Bronchial epithelial cell (primary cell): ENCODE results near the gene RAB11B. TPM values are rescaled to one million over a fixed set of nuclear protein-coding genes. Genes with fewer than 3 reads are reported as not detected.
"Not testable (repeated sequence)": the region's sequence is repeated elsewhere in the genome, so short reads cannot be mapped to it uniquely, and the experiment has no call there.

ENCODE experiments used
- DNase-seq: peaks from one replicate; pipeline ENCODE4 v3.0.0-alpha.2; 2010; ENCODE audit warnings: low read depth
- FAIRE-seq: peaks from 2 replicates; lab custom pipeline; 2011; peaks lifted over from hg19 to GRCh38; lab: Jason Lieb, UNC
- H3K27me3 ChIP-seq: 2 replicates; pipeline ENCODE4 v1.5.1; 2011; ENCODE audit warnings: low read length; ENCODE audit not compliant: control insufficient read depth, insufficient read depth
- H3K36me3 ChIP-seq: 2 replicates; pipeline ENCODE4 v1.5.1; 2011; ENCODE audit warnings: low read length; ENCODE audit not compliant: control insufficient read depth, insufficient read depth
- H3K4me3 ChIP-seq: 2 replicates; pipeline ENCODE4 v1.5.1; 2011; ENCODE audit warnings: mild to moderate bottlenecking, low read depth, low read length, control low read depth
- total RNA-seq: library from RNA; depleted of rRNA; stranded (reverse); fragments of >200 nt; gene quantifications from 2 replicates; pipeline ENCODE4 v1.2.1, GENCODE V29; 2014
- TF ChIP-seq, protein P1 (sequence below): IDR thresholded peaks from 2 replicates; pipeline ENCODE4 v1.5.1; 2011; ENCODE audit warnings: mild to moderate bottlenecking, moderate library complexity, low read length, control low read depth, inconsistent platforms; ENCODE audit not compliant: insufficient read depth, severe bottlenecking

Gene RAB11B
- total RNA-seq, 1 donor from 2014 or later = 21.1 TPM

- peaks cover 4% of the 10 kb centered on the region for H3K36me3 ChIP-seq
- no peak for FAIRE-seq
- no peaks in the 10 kb centered on the region for H3K27me3 ChIP-seq
- no peak for DNase-seq
- TF ChIP-seq, protein P1, sequence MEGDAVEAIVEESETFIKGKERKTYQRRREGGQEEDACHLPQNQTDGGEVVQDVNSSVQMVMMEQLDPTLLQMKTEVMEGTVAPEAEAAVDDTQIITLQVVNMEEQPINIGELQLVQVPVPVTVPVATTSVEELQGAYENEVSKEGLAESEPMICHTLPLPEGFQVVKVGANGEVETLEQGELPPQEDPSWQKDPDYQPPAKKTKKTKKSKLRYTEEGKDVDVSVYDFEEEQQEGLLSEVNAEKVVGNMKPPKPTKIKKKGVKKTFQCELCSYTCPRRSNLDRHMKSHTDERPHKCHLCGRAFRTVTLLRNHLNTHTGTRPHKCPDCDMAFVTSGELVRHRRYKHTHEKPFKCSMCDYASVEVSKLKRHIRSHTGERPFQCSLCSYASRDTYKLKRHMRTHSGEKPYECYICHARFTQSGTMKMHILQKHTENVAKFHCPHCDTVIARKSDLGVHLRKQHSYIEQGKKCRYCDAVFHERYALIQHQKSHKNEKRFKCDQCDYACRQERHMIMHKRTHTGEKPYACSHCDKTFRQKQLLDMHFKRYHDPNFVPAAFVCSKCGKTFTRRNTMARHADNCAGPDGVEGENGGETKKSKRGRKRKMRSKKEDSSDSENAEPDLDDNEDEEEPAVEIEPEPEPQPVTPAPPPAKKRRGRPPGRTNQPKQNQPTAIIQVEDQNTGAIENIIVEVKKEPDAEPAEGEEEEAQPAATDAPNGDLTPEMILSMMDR = no peak
- no peak overlapping the region for H3K4me3 ChIP-seq
Measured at GRCh38 chr19:8370176-8371010, 19.8 kb upstream of the RAB11B start.

GRCh38 chr19:8371011-8371804 lies 19.0 kb upstream of the RAB11B start:
- no peak overlapping the region for H3K4me3 ChIP-seq
- no peaks in the 10 kb centered on the region for H3K27me3 ChIP-seq
- FAIRE-seq (no peak), DNase-seq (no peak)
- H3K36me3 ChIP-seq = peaks cover 4% of the 10 kb centered on the region
- TF ChIP-seq, protein P1 = no peak

DNA sequence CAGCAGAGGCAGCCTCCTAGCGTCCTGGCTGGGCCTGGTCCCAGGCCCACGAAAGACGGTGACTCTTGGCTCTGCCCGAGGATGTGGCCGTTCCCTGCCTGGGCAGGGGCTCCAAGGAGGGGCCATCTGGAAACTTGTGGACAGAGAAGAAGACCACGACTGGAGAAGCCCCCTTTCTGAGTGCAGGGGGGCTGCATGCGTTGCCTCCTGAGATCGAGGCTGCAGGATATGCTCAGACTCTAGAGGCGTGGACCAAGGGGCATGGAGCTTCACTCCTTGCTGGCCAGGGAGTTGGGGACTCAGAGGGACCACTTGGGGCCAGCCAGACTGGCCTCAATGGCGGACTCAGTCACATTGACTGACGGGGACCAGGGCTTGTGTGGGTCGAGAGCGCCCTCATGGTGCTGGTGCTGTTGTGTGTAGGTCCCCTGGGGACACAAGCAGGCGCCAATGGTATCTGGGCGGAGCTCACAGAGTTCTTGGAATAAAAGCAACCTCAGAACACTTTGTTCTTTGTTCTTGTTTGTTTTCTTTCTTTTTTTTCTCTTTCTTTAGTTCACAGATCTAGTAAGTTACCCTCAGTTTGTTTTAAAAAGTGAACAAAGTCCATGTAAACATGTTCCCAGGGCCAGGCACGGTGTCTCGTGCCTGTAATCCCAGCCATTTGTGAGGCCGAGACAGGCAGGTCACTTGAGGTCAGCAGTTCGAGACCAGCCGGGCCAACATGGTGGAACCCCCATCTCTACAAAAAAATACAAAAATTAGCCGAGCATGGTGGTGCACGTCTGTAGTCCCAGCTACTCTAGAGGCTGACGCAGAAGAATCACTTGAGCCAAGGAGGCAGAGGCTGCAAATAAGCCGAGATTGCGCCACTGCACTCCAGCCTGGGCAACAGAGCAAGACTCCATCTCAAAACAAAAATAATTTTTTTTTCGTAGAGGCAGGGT lies 16.0 kb upstream of the RAB11B start:
- no peak overlapping the region for H3K4me3 ChIP-seq

DNA sequence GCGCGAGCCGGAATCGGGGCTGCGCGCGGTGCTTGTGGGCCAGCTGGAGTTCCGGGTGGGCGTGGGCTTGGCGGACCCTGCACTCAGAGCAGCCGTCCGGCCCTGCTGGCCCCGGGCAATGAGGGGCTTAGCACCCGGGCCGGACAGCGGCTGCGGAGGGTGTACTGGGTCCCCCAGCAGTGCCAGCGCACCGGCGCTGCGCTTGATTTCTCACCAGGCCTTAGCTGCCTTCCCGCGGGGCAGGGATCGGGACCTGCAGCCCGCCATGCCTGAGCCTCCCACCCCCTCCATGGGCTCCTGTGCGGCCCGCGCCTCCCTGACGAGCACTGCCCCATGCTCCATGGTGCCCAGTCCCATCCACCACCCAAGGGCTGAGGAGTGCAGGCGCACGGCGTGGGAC lies 14.4 kb upstream of the RAB11B start:
- H3K27me3 ChIP-seq, FAIRE-seq, H3K4me3 ChIP-seq, DNase-seq, H3K36me3 ChIP-seq: not testable (repeated sequence)

More for the DNA sequence above, 16.0 kb upstream of the RAB11B start:
- DNase-seq = no peak
- FAIRE-seq = no peak
- Histone ChIP-seq H3K27me3 (no peaks in the 10 kb centered on the region), H3K36me3 (peaks cover 4% of the 10 kb centered on the region)
- TF ChIP-seq, protein P1 = no peak

GRCh38 chr19:8376373-8376974 lies 13.7 kb upstream of the RAB11B start:
- FAIRE-seq, DNase-seq, H3K4me3 ChIP-seq, H3K36me3 ChIP-seq, H3K27me3 ChIP-seq: not testable (repeated sequence)

DNA sequence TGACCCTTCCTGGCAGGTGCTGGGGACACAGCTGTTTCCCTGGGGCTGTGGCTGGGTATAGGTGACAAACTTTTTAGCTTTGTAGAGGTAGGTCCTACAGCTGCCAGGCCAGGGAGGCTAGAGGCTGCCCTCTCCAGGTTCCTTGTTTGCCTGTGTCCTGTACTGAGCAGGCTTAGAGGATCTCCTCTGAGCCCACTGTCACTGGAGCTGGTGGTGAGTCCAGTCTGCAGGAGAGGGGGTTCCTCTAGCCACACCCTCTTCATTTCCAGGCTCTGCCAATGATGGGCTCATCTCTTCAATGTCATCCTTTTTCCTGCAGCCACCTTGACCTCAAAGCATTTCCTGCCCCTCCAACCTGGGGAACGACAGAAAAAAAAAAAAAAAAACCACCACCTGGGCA lies 12.6 kb upstream of the RAB11B start:
- Histone ChIP-seq H3K36me3 (peaks cover under 1% of the 10 kb centered on the region), H3K27me3 (no peaks in the 10 kb centered on the region), H3K4me3 (no peak overlapping the region)
- TF ChIP-seq, protein P1 = no peak
- no peak for DNase-seq
- no peak for FAIRE-seq

- not testable (repeated sequence) for DNase-seq, H3K27me3 ChIP-seq, FAIRE-seq
Measured at GRCh38 chr19:8379156-8379891, 10.8 kb upstream of the RAB11B start.

DNA sequence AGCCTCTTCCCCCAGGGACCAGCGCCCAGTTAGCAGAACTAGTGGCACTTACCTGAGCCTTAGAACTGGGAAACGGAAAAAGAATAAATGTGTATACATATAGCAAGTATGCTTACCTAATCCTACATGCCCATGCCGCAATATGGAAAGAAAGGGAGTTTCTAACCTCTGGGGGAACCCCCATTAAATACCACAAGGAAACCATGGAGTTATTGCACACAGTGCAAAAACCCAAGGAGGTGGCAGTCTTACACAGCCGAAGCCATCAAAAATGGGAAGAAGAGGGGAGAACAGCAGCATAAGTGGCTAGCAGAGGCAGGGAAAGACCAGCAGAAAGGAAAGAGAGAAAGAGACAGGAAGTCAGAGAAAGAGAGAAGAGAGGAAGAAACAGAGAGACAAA lies 5.6 kb upstream of the RAB11B start:
- not testable (repeated sequence) for FAIRE-seq, DNase-seq, H3K36me3 ChIP-seq, H3K27me3 ChIP-seq, H3K4me3 ChIP-seq

More at GRCh38 chr19:8379156-8379891, 10.8 kb upstream of the RAB11B start:
- H3K36me3 ChIP-seq, H3K4me3 ChIP-seq: not testable (repeated sequence)
